Ovary (tissue), 9 donors: ENCODE results near the gene CFAP119. TPM values are rescaled to one million over a fixed set of nuclear protein-coding genes. Genes with fewer than 3 reads are reported as not detected.

ENCODE experiments used
- DNase-seq, 5 donors: peaks; one replicate each; pipeline ENCODE4 v3.0.0-alpha.2; 2019 to 2020
- H3K27ac ChIP-seq, 2 donors: fragments of 200-600 bp; one replicate each; pipeline versions ENCODE4 v1.5.1 to v1.8.0; 2019 to 2022
- H3K27me3 ChIP-seq: fragments of 200-600 bp; one replicate; pipeline ENCODE4 v1.8.0; 2022
- H3K36me3 ChIP-seq: fragments of 200-600 bp; sonication (generic); one replicate; pipeline ENCODE4 v1.5.1; 2019
- H3K4me1 ChIP-seq: one replicate; pipeline ENCODE4 v1.8.1; 2013; ENCODE audit warnings: mild to moderate bottlenecking, moderate library complexity; ENCODE audit not compliant: insufficient read depth
- H3K4me3 ChIP-seq: fragments of 200-600 bp; sonication (generic); one replicate; pipeline ENCODE4 v1.5.1; 2017
- H3K9me3 ChIP-seq, 2 donors: fragments of 200-600 bp in 1 of 2; sonication (generic) in 1 of 2; one replicate each; pipeline versions ENCODE4 v1.5.1 to v1.8.1; 2013 to 2019; ENCODE audit warnings: mild to moderate bottlenecking in 1 of 2, moderate library complexity in 1 of 2
- CTCF ChIP-seq, 3 donors: fragments of 450-650 bp in 2 of 3; fragments of 200-600 bp in 1 of 3; IDR thresholded peaks; one replicate each; pipeline versions ENCODE4 v1.5.1 to v1.8.0; 2016 to 2022; ENCODE audit warnings: antibody characterized with exemption in 3 of 3, mild to moderate bottlenecking in 1 of 3
- EP300 ChIP-seq: sonication (generic); formaldehyde crosslinking; IDR thresholded peaks from one replicate; pipeline ENCODE4 v1.6.1; 2017; ENCODE audit warnings: antibody characterized with exemption
- POLR2A ChIP-seq: fragments of 450-650 bp; IDR thresholded peaks from one replicate; pipeline ENCODE4 v1.6.1; 2017; ENCODE audit warnings: antibody characterized with exemption, mild to moderate bottlenecking, moderate library complexity
- WGBS, 3 donors: extraction: QIAGEN DNeasy Blood & Tissue Kit in 1 of 3; methylation state at CpG; one replicate each; pipeline versions ENCODE4 v1.1.5 to v1.1.7; 2013 to 2017; 5-methylcytosine and 5-hydroxymethylcytosine counted together
- intact Hi-C, 4 donors: fragments of 100-400 bp; cut with DNase I; formaldehyde crosslinking; loops; one replicate each; pipeline versions ENCODE4 v1.11.0 to v1.15.1; 2022 to 2023
- polyA plus RNA-seq, 2 donors: library from polyadenylated mRNA; stranded (reverse); fragments of 200-250 nt in 1 of 2; fragments of 350-450 nt in 1 of 2; fragmentation: Illumina TruSeq in 1 of 2; extraction: RNeasy Lipid Tissue Mini Kit (QIAGEN cat#74804) in 1 of 2; gene quantifications; one replicate each; pipeline ENCODE4 v1.2.3, GENCODE V29; 2013 to 2014
- total RNA-seq, 7 donors: library from RNA; depleted of rRNA in 2 of 7; stranded (reverse); fragments of >200 nt in 2 of 7; fragmentation: NEBNext Ultra II Directional in 3 of 7; extraction: Animal tissue kit (Norgen Biotek cat#: 25700) in 3 of 7; gene quantifications; one replicate each; pipeline versions ENCODE4 v1.1.0 to v1.2.4, GENCODE V29; 2016 to 2023
- donor health status: DM: no; HTN: no; CAD: no; lungs with moderate emphysema.
- donor health status: DM: no; HTN: no; CAD: no.
- donor health status: Bipolar disorder and iron deficiency.
- donor health status: DM: yes; HTN: yes; CAD: no.
- donor health status: DM: no; HTN: no; CAD: no.
- donor health status: DM: yes; HTN: yes; CAD: no.

Gene CFAP119
- total and polyA plus RNA-seq, 9 donors: 1.2 to 27.0 (median 4.6) TPM

GRCh38 chr16:30741461-30741914 lies 20.4 kb downstream of the CFAP119 start:
- no peaks in the 10 kb centered on the region for H3K36me3 ChIP-seq
- no peak for TF ChIP-seq CTCF (IDR thresholded peaks at IDR 0.05)
- TF ChIP-seq POLR2A: no peak
- TF ChIP-seq EP300: no peak
- peak in 1 of 5 donors; percentile 45 for DNase-seq
- H3K4me3 ChIP-seq: no peak overlapping the region
- no peaks in the 10 kb centered on the region for H3K27me3 ChIP-seq
- no peak overlapping the region for H3K27ac ChIP-seq
- intact Hi-C loops: no loop called here
- 73 to 86% (median 80%) methylated on average over 6 of the region's 6 CpGs for WGBS, 3 donors
- H3K4me1 ChIP-seq: peaks cover 4% of the 10 kb centered on the region
- no peaks in the 10 kb centered on the region for H3K9me3 ChIP-seq

GRCh38 chr16:30740364-30741251 lies 21.3 kb downstream of the CFAP119 start:
- 44 to 53% (median 46%) methylated on average over 8 of the region's 8 CpGs for WGBS, 3 donors
- H3K9me3 ChIP-seq: no peaks in the 10 kb centered on the region
- DNase-seq: peak; percentile 67 to 84 (median 77)
- H3K4me3 ChIP-seq: no peak overlapping the region
- intact Hi-C loops: no loop called here
- H3K27ac ChIP-seq: peak overlapping the region in 1 of 2 donors; percentile 9
- H3K27me3 ChIP-seq: no peaks in the 10 kb centered on the region
- no peaks in the 10 kb centered on the region for H3K36me3 ChIP-seq
- TF ChIP-seq EP300 (no peak), POLR2A (no peak), CTCF (IDR thresholded peaks at IDR 0.05) (no peak)
- H3K4me1 ChIP-seq: peaks cover 4% of the 10 kb centered on the region

- intact Hi-C loops: no loop called here
- 83 to 84% (median 83%) methylated on average over 37 of the region's 37 CpGs for WGBS, 3 donors
- peak in 1 of 5 donors; percentile 43 for DNase-seq
- H3K27ac ChIP-seq: no peak overlapping the region
- H3K4me1 ChIP-seq: peaks cover 4% of the 10 kb centered on the region
- no peak overlapping the region for H3K4me3 ChIP-seq
- H3K36me3 ChIP-seq: no peaks in the 10 kb centered on the region
- no peaks in the 10 kb centered on the region for H3K27me3 ChIP-seq
- H3K9me3 ChIP-seq: no peaks in the 10 kb centered on the region
- TF ChIP-seq EP300: no peak
These were observed 22.6 kb downstream of the CFAP119 start for GRCh38 chr16:30738984-30739951.

- Histone ChIP-seq H3K36me3 (no peaks in the 10 kb centered on the region), H3K27me3 (no peaks in the 10 kb centered on the region), H3K27ac (no peak overlapping the region), H3K4me3 (no peak overlapping the region), H3K4me1 (peaks cover 4% of the 10 kb centered on the region), H3K9me3 (no peaks in the 10 kb centered on the region)
- 77 to 91% (median 84%) methylated on average over 22 to 25 of the region's 25 CpGs for WGBS, 3 donors
- intact Hi-C loops: no loop called here
- no peak for TF ChIP-seq CTCF (IDR thresholded peaks at IDR 0.05)
- peak in 1 of 5 donors; percentile 31 for DNase-seq
These were observed 23.8 kb downstream of the CFAP119 start for GRCh38 chr16:30737794-30738648.
